Kidney tubule cell (primary cell): ENCODE measurements around the gene DNAH17.

Experiments
- DNase-seq: peaks from one replicate; pipeline ENCODE4 v3.0.0-alpha.2; 2018; ENCODE audit warnings: low spot score

Gene DNAH17

DNA sequence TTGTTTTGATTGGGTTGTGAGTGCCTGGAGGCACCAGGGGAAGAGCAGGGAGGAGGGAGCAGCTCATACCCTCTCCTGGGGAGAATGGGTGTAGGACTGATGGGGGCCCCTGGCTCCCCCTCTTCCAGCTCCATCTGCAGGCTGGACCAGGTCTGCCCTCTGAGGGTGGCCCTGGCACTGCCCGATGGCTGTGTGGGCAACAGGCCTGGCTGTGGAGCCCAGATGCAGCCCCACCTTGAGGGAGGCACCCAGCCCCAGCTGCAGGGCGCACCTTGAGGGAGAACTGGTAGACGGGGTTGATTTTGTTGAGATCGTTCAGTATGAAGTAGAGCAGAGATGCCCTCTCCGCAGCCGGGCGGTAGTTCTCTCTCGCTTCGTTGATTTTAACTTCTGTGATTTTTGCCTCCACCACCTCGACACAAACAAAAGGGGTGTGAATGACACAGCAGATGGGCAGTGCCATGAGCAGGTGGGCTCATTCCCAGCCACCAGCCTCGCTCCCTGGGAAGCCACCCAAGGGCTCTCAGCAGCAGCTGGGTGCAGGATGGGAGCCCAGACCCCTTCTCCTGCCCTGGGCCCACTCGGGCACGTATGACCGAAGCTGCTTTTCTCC is 127.1 kb downstream of the DNAH17 start:
- DNase-seq, result no peak

- DNase-seq, result no peak
These were observed 128.7 kb downstream of the DNAH17 start for GRCh38 chr17:78448356-78448993.

DNA sequence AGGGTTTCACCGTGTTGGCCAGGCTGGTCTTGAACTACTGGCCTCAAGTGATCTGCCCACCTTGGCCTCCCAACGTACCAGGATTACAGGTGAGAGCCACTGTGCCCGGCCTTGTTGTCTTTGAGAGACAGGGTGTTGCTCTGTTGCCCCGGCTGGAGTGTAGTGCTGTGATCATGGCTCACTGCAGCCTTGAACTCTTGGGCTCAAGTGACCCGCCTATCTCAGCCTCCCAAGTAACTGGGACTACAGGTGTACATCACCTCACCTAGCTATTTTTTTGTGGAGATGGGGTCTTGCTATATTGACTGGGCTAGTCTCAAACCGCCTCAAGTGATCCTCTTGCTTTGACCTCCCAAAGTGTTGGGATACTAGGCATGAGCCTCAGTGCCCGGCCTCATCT is 130.4 kb downstream of the DNAH17 start:
- no peak for DNase-seq

DNA sequence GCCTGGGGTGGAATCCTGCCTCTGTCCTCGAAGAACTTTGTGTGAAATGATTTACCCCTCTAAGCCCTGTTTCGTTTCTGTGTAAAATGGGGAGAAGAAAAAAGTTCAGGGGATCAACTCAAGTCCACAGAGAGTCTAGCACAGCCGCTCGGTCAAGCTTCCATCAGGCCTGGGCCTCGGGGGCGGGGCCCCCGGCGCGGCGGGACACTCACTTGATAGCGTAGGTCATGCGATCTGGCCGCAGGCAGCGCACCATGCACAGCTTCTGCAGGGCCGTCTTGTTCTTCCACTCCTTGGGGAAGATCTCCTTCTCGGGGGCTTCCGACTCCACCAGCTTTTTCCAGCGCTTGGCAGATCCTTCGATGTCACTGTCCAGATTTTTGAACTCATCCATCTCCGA is 132.8 kb downstream of the DNAH17 start:
- DNase-seq, result no peak

DNA sequence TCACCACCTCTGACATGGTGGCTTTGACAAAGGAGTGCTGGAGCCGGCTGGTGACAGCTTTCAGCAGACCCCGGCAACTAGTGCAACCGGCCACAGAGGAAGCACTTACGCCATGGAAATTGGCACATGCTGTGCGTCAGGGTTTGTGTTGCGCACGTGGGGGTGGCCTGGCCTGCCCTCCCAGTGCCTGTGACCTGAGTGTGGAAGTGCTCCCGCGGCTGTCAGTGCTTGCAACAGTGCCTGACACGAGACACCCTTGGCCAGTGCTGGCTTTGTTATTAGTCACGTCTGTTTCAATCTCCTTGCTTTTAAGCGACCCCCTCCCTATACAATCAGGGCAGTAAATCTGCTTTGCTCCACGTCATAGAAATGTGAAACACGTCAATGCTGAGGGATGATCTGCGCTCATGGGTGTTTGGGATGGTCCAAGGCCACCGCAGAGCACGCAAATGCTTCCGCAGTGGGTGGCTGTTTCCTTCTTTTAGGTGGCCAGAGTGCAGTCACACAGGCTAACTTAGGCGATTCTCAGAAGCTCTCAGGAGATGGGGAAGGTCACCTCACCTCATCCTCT is 134.5 kb downstream of the DNAH17 start:
- no peak for DNase-seq

GRCh38 chr17:78441271-78441971 is 135.8 kb downstream of the DNAH17 start:
- DNase-seq, result no peak

DNA sequence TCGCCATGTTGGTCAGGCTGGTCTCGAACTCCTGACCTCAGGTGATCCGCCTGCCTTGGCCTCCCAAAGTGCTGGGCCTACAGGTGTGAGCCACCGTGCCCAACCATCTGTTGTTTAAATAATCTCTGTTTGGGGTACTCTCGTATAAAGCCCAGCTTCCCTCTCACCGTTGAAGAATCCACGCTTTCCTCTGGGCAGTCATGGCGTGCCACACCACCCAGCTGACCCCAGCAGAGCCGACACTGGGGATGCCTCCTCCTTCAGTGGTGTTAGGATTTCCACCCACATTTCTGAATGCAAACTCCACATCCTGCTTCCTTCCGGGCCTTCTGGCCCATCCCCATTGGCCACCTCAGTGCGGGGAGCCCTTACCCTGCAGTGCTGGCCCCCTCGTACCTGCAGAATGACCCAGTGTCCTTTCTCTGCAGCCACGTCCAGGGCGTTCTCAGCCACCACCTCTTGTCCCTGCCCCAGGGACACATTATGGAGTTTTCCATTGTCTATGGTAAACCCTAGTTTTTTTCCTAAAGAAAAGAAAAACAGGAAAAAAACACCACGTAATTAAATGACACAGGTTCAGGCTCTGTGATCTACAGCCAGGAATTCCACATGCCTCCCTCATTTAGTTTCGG is 138.4 kb downstream of the DNAH17 start:
- no peak for DNase-seq

- DNase-seq, result no peak
These were observed 138.9 kb downstream of the DNAH17 start for GRCh38 chr17:78438271-78438691.

DNA sequence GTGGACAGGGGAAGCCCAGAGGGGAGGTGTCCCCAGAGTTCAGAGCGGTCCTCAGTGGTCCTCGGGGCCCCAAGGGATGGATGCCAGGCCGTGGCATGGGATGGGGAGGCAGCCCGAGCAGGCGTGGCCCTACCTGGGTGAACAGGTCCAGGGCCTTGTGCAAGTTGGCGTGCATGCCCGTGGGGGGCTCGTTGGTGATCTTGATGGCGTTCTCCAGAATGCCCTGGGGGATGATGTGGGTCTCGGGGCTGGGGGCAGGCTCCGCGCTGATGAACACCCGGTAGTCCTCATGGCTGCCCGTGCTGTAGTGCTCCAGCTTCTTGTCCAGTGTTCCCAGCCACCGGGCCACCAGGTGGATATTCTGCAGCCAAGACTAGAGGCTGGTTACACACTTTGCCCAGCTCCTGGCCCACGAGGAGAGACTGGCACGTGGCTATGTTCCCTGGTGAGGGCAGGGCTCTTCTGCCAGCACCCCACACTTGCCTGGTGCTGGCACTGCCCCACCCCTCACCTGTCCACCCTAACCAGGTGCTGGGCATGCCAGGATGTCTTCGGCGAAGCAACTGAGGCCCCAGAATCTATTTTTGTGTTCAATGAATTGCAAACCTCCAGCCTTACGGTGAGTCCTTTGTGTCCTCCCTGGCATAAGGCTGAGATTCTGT is 139.6 kb downstream of the DNAH17 start:
- DNase-seq, result no peak

DNA sequence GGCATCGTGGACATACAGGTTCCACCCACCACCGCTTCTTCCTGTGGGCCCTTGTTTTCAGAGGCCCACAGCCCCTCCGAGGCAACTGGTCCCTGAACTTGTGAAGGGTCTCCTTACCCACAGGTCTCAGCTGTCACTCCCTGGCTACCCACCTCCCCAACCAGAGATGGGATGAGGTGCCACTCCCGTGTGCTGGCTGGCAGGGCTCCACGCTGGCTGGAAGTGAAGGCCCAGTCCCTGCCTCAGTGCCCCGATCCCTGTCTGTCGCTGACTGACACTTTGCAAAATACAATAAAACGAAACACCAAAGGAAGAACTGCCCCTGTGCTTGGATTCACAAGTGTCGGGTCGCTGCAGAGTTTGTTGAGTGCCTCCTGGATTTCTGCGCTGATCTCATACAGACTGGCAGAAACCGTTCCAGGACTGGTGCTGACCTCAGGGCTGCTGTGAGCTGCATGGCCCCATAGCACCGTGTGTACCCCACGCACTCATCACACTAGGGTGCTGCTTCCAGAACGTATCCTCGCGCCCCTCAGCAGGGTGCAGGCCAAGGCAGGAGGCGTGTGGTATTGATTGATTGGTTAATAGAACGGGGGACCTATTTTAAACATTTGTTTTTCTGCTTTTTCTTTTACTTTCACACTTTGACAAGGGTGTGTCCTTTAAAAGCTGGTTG is 141.7 kb downstream of the DNAH17 start:
- DNase-seq, result no peak

- DNase-seq, result no peak
These were observed 142.5 kb downstream of the DNAH17 start for GRCh38 chr17:78434455-78435329.

DNA sequence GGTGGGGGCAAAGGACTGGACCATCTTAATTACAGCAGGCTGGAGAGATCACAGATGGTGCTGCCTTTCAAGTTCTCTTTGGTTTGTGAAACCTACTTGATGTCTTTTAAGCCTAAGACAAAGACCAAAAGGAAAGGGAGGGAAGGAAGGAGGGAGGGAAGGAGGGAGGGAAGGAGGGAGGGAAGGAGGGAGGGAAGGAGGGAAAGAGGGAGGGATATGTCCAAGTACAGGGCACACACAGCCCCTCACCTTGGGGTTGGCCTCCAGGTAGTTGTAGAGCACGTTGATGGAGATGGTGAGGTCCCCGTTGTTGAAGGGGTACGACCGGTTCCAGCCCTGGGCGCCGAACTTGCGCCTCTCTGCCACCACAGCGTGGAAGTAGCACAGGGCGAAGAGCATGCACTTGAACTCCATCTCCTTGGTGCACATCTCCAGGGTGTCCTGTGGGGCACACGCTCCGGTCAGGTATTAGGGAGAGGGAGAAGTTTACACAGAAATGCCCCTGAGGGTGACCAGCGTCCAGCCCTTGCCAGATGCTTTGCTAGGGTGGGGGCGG is 143.3 kb downstream of the DNAH17 start:
- no peak for DNase-seq

- DNase-seq, result no peak
These were observed 144.0 kb downstream of the DNAH17 start for GRCh38 chr17:78433013-78433727.

GRCh38 chr17:78432226-78433012 is 144.8 kb downstream of the DNAH17 start:
- no peak for DNase-seq

GRCh38 chr17:78431692-78431958 is 145.6 kb downstream of the DNAH17 start:
- no peak for DNase-seq

- no peak for DNase-seq
These were observed 146.1 kb downstream of the DNAH17 start for GRCh38 chr17:78430892-78431691.

- no peak for DNase-seq
These were observed 147.6 kb downstream of the DNAH17 start for GRCh38 chr17:78429618-78429995.
